Measurements from ENCODE around the gene TSPOAP1. TPM values are rescaled to one million over a fixed set of nuclear protein-coding genes. Genes with fewer than 3 reads are reported as not detected.
A peak's percentile ranks its signal among the peaks of the same experiment; 100 is the strongest.

Gene TSPOAP1
- total and polyA plus RNA-seq, 2 of the 13 experiments (the other 11 are each of a cell fraction or from before 2014, with no cell fraction given): not detected

DNA sequence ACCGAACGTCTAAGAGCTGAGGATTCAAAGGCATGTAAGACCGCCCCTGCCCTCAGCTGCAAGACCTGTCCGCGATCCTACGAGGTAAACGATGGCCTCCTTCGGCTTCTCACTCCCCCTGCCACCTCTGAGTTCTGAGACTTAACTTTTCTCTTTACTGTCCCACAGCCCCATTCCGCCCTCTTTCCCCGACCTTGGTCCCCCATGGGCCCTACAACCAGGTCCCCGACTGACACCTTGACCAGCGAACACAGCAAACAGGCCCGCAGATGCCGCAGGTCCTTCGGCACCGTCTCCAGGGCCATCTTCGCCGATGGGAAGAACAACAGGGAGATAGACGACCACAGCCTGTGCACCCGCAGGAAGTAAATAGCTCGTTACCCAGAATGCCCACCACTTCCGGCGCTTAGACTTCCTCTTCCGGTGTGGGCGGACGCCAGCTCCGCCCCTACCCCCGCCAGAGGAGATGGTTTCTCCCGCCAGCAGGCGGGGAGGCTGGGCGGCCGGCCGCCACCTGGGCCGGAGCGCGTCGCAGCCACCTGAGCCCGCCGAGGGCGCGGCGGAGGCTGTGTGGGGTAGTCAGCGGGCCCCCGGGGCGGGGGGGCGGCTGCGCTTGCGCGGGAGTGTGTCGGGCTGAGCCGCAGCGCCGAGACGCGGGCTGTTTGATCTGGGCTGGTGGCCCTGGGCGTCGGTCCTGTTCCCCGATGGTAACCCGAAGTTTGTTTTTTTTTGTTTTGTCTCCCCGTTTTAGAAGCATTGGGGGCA, 23.4 kb upstream of the TSPOAP1 start, which contains the start of gene SUPT4H1 (continued):
- TF ChIP-seq, protein P1, sequence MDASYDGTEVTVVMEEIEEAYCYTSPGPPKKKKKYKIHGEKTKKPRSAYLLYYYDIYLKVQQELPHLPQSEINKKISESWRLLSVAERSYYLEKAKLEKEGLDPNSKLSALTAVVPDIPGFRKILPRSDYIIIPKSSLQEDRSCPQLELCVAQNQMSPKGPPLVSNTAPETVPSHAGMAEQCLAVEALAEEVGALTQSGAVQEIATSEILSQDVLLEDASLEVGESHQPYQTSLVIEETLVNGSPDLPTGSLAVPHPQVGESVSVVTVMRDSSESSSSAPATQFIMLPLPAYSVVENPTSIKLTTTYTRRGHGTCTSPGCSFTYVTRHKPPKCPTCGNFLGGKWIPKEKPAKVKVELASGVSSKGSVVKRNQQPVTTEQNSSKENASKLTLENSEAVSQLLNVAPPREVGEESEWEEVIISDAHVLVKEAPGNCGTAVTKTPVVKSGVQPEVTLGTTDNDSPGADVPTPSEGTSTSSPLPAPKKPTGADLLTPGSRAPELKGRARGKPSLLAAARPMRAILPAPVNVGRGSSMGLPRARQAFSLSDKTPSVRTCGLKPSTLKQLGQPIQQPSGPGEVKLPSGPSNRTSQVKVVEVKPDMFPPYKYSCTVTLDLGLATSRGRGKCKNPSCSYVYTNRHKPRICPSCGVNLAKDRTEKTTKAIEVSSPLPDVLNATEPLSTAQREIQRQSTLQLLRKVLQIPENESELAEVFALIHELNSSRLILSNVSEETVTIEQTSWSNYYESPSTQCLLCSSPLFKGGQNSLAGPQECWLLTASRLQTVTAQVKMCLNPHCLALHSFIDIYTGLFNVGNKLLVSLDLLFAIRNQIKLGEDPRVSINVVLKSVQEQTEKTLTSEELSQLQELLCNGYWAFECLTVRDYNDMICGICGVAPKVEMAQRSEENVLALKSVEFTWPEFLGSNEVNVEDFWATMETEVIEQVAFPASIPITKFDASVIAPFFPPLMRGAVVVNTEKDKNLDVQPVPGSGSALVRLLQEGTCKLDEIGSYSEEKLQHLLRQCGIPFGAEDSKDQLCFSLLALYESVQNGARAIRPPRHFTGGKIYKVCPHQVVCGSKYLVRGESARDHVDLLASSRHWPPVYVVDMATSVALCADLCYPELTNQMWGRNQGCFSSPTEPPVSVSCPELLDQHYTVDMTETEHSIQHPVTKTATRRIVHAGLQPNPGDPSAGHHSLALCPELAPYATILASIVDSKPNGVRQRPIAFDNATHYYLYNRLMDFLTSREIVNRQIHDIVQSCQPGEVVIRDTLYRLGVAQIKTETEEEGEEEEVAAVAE (CRISPR knock-in tag; IDR thresholded peaks at IDR 0.05; ENCODE audit: borderline replicate concordance): peak; percentile 92
- TF ChIP-seq SMARCC2 (IDR thresholded peaks at IDR 0.05) (no peak), PAXIP1 (CRISPR knock-in tag; conservative IDR thresholded peaks at IDR 0.05) (peak; percentile 65), RXRB (CRISPR knock-in tag; IDR thresholded peaks at IDR 0.05; ENCODE audit: borderline replicate concordance) (peak; percentile 83), ZNF101 (CRISPR knock-in tag; IDR thresholded peaks at IDR 0.05; ENCODE audit: borderline replicate concordance, low read depth) (0 out of 2 replicates have a peak, but pooled peaks have one; percentile 31), ASH2L (IDR thresholded peaks at IDR 0.05; ENCODE audit: insufficient read length, low read depth, low read length) (peak; percentile 97), THYN1 (CRISPR knock-in tag; IDR thresholded peaks at IDR 0.05; ENCODE audit: borderline replicate concordance, low read depth) (0 out of 2 replicates have a peak, but pooled peaks have one; percentile 48), ZNF326 (CRISPR knock-in tag; IDR thresholded peaks at IDR 0.05; ENCODE audit: borderline replicate concordance) (peak; percentile 92; the same call in 1 of the 2 replicates), AFF4 (CRISPR knock-in tag; IDR thresholded peaks at IDR 0.05) (peak; percentile 30; the same call in 1 of the 2 replicates), RARA (CRISPR knock-in tag; IDR thresholded peaks at IDR 0.05) (peak; percentile 47), RBFOX2 (IDR thresholded peaks at IDR 0.05; ENCODE audit: low read depth, low read length) (peak; percentile 96), ATF1 (CRISPR knock-in tag; IDR thresholded peaks at IDR 0.05) (no peak), EP300 (IDR thresholded peaks at IDR 0.05; ENCODE audit: low read depth in 2 of 2, low read length in 2 of 2) (peak in 1 of 2 experiments; percentile 72; a peak in 2 of 4 replicates), EP300 (CRISPR knock-in tag; IDR thresholded peaks at IDR 0.05; ENCODE audit: borderline replicate concordance) (no peak; the same call in 1 of the 2 replicates)

All from HepG2 (cell line).